ENCODE data around the gene THRSP.
"Not testable (repeated sequence)": the region's sequence is repeated elsewhere in the genome, so short reads cannot be mapped to it uniquely, and the experiment has no call there.

Gene THRSP

GRCh38 chr11:78048561-78048960 is 15.1 kb upstream of the THRSP start:
- Histone ChIP-seq H3K9ac (ENCODE audit: insufficient read length, low read depth) (no peak overlapping the region), H3K4me1 (ENCODE audit: insufficient read depth, insufficient read length) (peaks cover 5% of the 10 kb centered on the region), H3K27me3 (ENCODE audit: insufficient read depth, insufficient read length) (peaks cover 12% of the 10 kb centered on the region), H3K9me3 (ENCODE audit: insufficient read depth, low read length) (no peaks in the 10 kb centered on the region), H3K36me3 (ENCODE audit: insufficient read depth, insufficient read length, low read length) (no peaks in the 10 kb centered on the region), H3K4me3 (ENCODE audit: insufficient read length, low read depth) (no peak overlapping the region)
- no peak for DNase-seq (ENCODE audit: low read depth, low spot score)
- TF ChIP-seq SUZ12 (IDR thresholded peaks at IDR 0.05; ENCODE audit: extremely low read depth, insufficient read depth, insufficient read length) (no peak), YY1 (IDR thresholded peaks at IDR 0.05; ENCODE audit: insufficient read depth, insufficient read length) (no peak)

GRCh38 chr11:78049348-78049747 is 14.3 kb upstream of the THRSP start:
- H3K9me3 ChIP-seq (ENCODE audit: insufficient read depth, low read length) = no peaks in the 10 kb centered on the region
- H3K36me3 ChIP-seq (ENCODE audit: insufficient read depth, insufficient read length, low read length) = no peaks in the 10 kb centered on the region
- H3K27me3 ChIP-seq (ENCODE audit: insufficient read depth, insufficient read length) = peaks cover 12% of the 10 kb centered on the region
- DNase-seq (ENCODE audit: low read depth, low spot score) = no peak
- H3K4me3 ChIP-seq (ENCODE audit: insufficient read length, low read depth) = no peak overlapping the region
- H3K4me1 ChIP-seq (ENCODE audit: insufficient read depth, insufficient read length) = peaks cover 5% of the 10 kb centered on the region
- TF ChIP-seq SUZ12 (IDR thresholded peaks at IDR 0.05; ENCODE audit: extremely low read depth, insufficient read depth, insufficient read length) (no peak), YY1 (IDR thresholded peaks at IDR 0.05; ENCODE audit: insufficient read depth, insufficient read length) (no peak), ZNF274 (IDR thresholded peaks at IDR 0.05; ENCODE audit: low read depth, low read length) (no peak)
- H3K9ac ChIP-seq (ENCODE audit: insufficient read length, low read depth) = no peak overlapping the region

- no peaks in the 10 kb centered on the region for H3K27me3 ChIP-seq (ENCODE audit: insufficient read depth, insufficient read length)
- H3K9ac ChIP-seq (ENCODE audit: insufficient read length, low read depth) = no peak overlapping the region
- peak; percentile 23 for DNase-seq (ENCODE audit: low read depth, low spot score)
- no peaks in the 10 kb centered on the region for H3K36me3 ChIP-seq (ENCODE audit: insufficient read depth, insufficient read length, low read length)
- peaks cover 5% of the 10 kb centered on the region for H3K4me1 ChIP-seq (ENCODE audit: insufficient read depth, insufficient read length)
- H3K4me3 ChIP-seq (ENCODE audit: insufficient read length, low read depth) = no peak overlapping the region
- no peak for TF ChIP-seq ZNF274 (IDR thresholded peaks at IDR 0.05; ENCODE audit: low read depth, low read length)
- no peak for TF ChIP-seq YY1 (IDR thresholded peaks at IDR 0.05; ENCODE audit: insufficient read depth, insufficient read length)
- no peak for TF ChIP-seq SUZ12 (IDR thresholded peaks at IDR 0.05; ENCODE audit: extremely low read depth, insufficient read depth, insufficient read length)
- no peaks in the 10 kb centered on the region for H3K9me3 ChIP-seq (ENCODE audit: insufficient read depth, low read length)
These were observed 12.5 kb upstream of the THRSP start for GRCh38 chr11:78050964-78051831.

GRCh38 chr11:78054971-78055370 is 8.7 kb upstream of the THRSP start:
- Histone ChIP-seq H3K27me3 (ENCODE audit: insufficient read depth, insufficient read length) (no peaks in the 10 kb centered on the region), H3K9me3 (ENCODE audit: insufficient read depth, low read length) (no peaks in the 10 kb centered on the region), H3K4me3 (ENCODE audit: insufficient read length, low read depth) (no peak overlapping the region), H3K36me3 (ENCODE audit: insufficient read depth, insufficient read length, low read length) (no peaks in the 10 kb centered on the region), H3K4me1 (ENCODE audit: insufficient read depth, insufficient read length) (peaks cover 5% of the 10 kb centered on the region), H3K9ac (ENCODE audit: insufficient read length, low read depth) (no peak overlapping the region)
- no peak for DNase-seq (ENCODE audit: low read depth, low spot score)
- no peak for TF ChIP-seq YY1 (IDR thresholded peaks at IDR 0.05; ENCODE audit: insufficient read depth, insufficient read length)
- TF ChIP-seq SUZ12 (IDR thresholded peaks at IDR 0.05; ENCODE audit: extremely low read depth, insufficient read depth, insufficient read length) = no peak
- TF ChIP-seq ZNF274 (IDR thresholded peaks at IDR 0.05; ENCODE audit: low read depth, low read length) = no peak

- H3K4me3 ChIP-seq (ENCODE audit: insufficient read length, low read depth) = no peak overlapping the region
- TF ChIP-seq SUZ12 (IDR thresholded peaks at IDR 0.05; ENCODE audit: extremely low read depth, insufficient read depth, insufficient read length) = no peak
- TF ChIP-seq ZNF274 (IDR thresholded peaks at IDR 0.05; ENCODE audit: low read depth, low read length) = no peak
- no peak for TF ChIP-seq YY1 (IDR thresholded peaks at IDR 0.05; ENCODE audit: insufficient read depth, insufficient read length)
- H3K4me1 ChIP-seq (ENCODE audit: insufficient read depth, insufficient read length) = no peaks in the 10 kb centered on the region
- H3K9ac ChIP-seq (ENCODE audit: insufficient read length, low read depth) = no peak overlapping the region
- DNase-seq (ENCODE audit: low read depth, low spot score) = no peak
- H3K27me3 ChIP-seq (ENCODE audit: insufficient read depth, insufficient read length) = no peaks in the 10 kb centered on the region
- no peaks in the 10 kb centered on the region for H3K9me3 ChIP-seq (ENCODE audit: insufficient read depth, low read length)
- H3K36me3 ChIP-seq (ENCODE audit: insufficient read depth, insufficient read length, low read length) = no peaks in the 10 kb centered on the region
These were observed 7.6 kb upstream of the THRSP start for GRCh38 chr11:78056093-78056492.

GRCh38 chr11:78057462-78058055 is 6.1 kb upstream of the THRSP start:
- no peak overlapping the region for H3K9ac ChIP-seq (ENCODE audit: insufficient read length, low read depth)
- H3K4me1 ChIP-seq (ENCODE audit: insufficient read depth, insufficient read length) = peaks cover 2% of the 10 kb centered on the region
- TF ChIP-seq SUZ12 (IDR thresholded peaks at IDR 0.05; ENCODE audit: extremely low read depth, insufficient read depth, insufficient read length) (no peak), YY1 (IDR thresholded peaks at IDR 0.05; ENCODE audit: insufficient read depth, insufficient read length) (no peak), ZNF274 (IDR thresholded peaks at IDR 0.05; ENCODE audit: low read depth, low read length) (no peak)
- H3K4me3 ChIP-seq (ENCODE audit: insufficient read length, low read depth) = no peak overlapping the region
- H3K36me3 ChIP-seq (ENCODE audit: insufficient read depth, insufficient read length, low read length) = no peaks in the 10 kb centered on the region
- H3K27me3 ChIP-seq (ENCODE audit: insufficient read depth, insufficient read length) = no peaks in the 10 kb centered on the region
- no peak for DNase-seq (ENCODE audit: low read depth, low spot score)
- no peaks in the 10 kb centered on the region for H3K9me3 ChIP-seq (ENCODE audit: insufficient read depth, low read length)

- not testable (repeated sequence) for H3K4me1 ChIP-seq (ENCODE audit: insufficient read depth, insufficient read length); H3K9ac ChIP-seq (ENCODE audit: insufficient read length, low read depth); DNase-seq (ENCODE audit: low read depth, low spot score); H3K36me3 ChIP-seq (ENCODE audit: insufficient read depth, insufficient read length, low read length); H3K4me3 ChIP-seq (ENCODE audit: insufficient read length, low read depth); H3K9me3 ChIP-seq (ENCODE audit: insufficient read depth, low read length); H3K27me3 ChIP-seq (ENCODE audit: insufficient read depth, insufficient read length)
These were observed 3.8 kb upstream of the THRSP start for GRCh38 chr11:78059749-78060328.
